Liver (tissue), 9 donors: Measurements from ENCODE around the gene PCDHGB5. TPM values are rescaled to one million over a fixed set of nuclear protein-coding genes. Genes with fewer than 3 reads are reported as not detected.
A peak's percentile ranks its signal among the peaks of the same experiment; 100 is the strongest.

Experiments used
- DNase-seq: peaks from one replicate; pipeline ENCODE4 v3.0.0-alpha.2; 2017; ENCODE audit warnings: low spot score
- H3K27ac ChIP-seq, 2 donors: one replicate each; pipeline ENCODE4 v1.7.0; 2013; ENCODE audit warnings: inconsistent platforms in 2 of 2, low read length in 2 of 2, control low read depth in 1 of 2, low read depth in 1 of 2, mild to moderate bottlenecking in 1 of 2
- H3K27me3 ChIP-seq, 4 donors: one replicate each; pipeline versions ENCODE4 v1.6.1 to v1.7.0; 2013; ENCODE audit warnings: low read length in 3 of 4, inconsistent platforms in 1 of 4, mild to moderate bottlenecking in 1 of 4, moderate library complexity in 1 of 4; ENCODE audit not compliant: control insufficient read depth in 4 of 4, insufficient read depth in 4 of 4
- H3K36me3 ChIP-seq, 4 donors: one replicate each; pipeline versions ENCODE4 v1.6.1 to v1.7.0; 2013; ENCODE audit warnings: low read length in 3 of 4, mild to moderate bottlenecking in 3 of 4, low read depth in 1 of 4, moderate library complexity in 1 of 4; ENCODE audit not compliant: control insufficient read depth in 4 of 4, insufficient read depth in 3 of 4
- H3K4me1 ChIP-seq, 4 donors: one replicate each; pipeline versions ENCODE4 v1.6.1 to v1.7.0; 2013; ENCODE audit warnings: low read length in 3 of 4, mild to moderate bottlenecking in 3 of 4, moderate library complexity in 1 of 4; ENCODE audit not compliant: control insufficient read depth in 4 of 4, insufficient read depth in 4 of 4
- H3K4me3 ChIP-seq, 3 donors: one replicate each; pipeline versions ENCODE4 v1.6.1 to v1.7.0; 2013; ENCODE audit warnings: low read length in 3 of 3, control low read depth in 1 of 3, low read depth in 1 of 3, mild to moderate bottlenecking in 1 of 3
- H3K9ac ChIP-seq, 2 donors: one replicate each; pipeline ENCODE4 v1.7.0; 2013; ENCODE audit warnings: low read length in 2 of 2, mild to moderate bottlenecking in 2 of 2, moderate library complexity in 2 of 2, control low read depth in 1 of 2, low read depth in 1 of 2
- H3K9me3 ChIP-seq, 4 donors: one replicate each; pipeline versions ENCODE4 v1.6.1 to v1.7.0; 2013; ENCODE audit warnings: low read length in 3 of 4; ENCODE audit not compliant: control insufficient read depth in 4 of 4
- FOXA1 ChIP-seq: IDR thresholded peaks from 2 replicates; pipeline ENCODE4 v1.6.1; 2016; ENCODE audit warnings: antibody characterized with exemption
- FOXA2 ChIP-seq: IDR thresholded peaks from 2 replicates; pipeline ENCODE4 v1.6.1; 2016; ENCODE audit warnings: antibody characterized with exemption
- GABPA ChIP-seq, 2 donors: IDR thresholded peaks in 1 of 2; conservative IDR thresholded peaks in 1 of 2; 2 replicates each; pipeline ENCODE4 v1.6.1; 2016; ENCODE audit warnings: antibody characterized with exemption in 2 of 2, mild to moderate bottlenecking in 1 of 2, moderate library complexity in 1 of 2
- HNF4A ChIP-seq, 2 donors: conservative IDR thresholded peaks; 2 replicates each; pipeline ENCODE4 v1.6.1; 2016; ENCODE audit warnings: antibody characterized with exemption in 2 of 2, mild to moderate bottlenecking in 2 of 2
- HNF4G ChIP-seq: IDR thresholded peaks from 2 replicates; pipeline ENCODE4 v1.6.1; 2016; ENCODE audit warnings: antibody characterized with exemption
- JUND ChIP-seq, 2 donors: IDR thresholded peaks; 2 replicates each; pipeline ENCODE4 v1.6.1; 2016; ENCODE audit warnings: antibody characterized with exemption in 2 of 2
- NR2F2 ChIP-seq: IDR thresholded peaks from 2 replicates; pipeline ENCODE4 v1.6.1; 2016; ENCODE audit warnings: antibody characterized with exemption
- RAD21 ChIP-seq, 2 donors: IDR thresholded peaks; 2 replicates each; pipeline ENCODE4 v1.6.1; 2016; ENCODE audit warnings: antibody characterized with exemption in 2 of 2, mild to moderate bottlenecking in 2 of 2
- RXRA ChIP-seq, 2 donors: IDR thresholded peaks; 2 replicates each; pipeline ENCODE4 v1.6.1; 2017 to 2018; ENCODE audit warnings: antibody characterized with exemption in 2 of 2, mild to moderate bottlenecking in 1 of 2
- SP1 ChIP-seq: IDR thresholded peaks from 2 replicates; pipeline ENCODE4 v1.6.1; 2018; ENCODE audit warnings: antibody characterized with exemption, mild to moderate bottlenecking
- TAF1 ChIP-seq: conservative IDR thresholded peaks from 2 replicates; pipeline ENCODE4 v1.6.1; 2016; ENCODE audit warnings: antibody characterized with exemption, mild to moderate bottlenecking
- WGBS: extraction: QIAGEN DNeasy Blood & Tissue Kit; methylation state at CpG from one replicate; pipeline ENCODE4 v1.1.7; 2013; 5-methylcytosine and 5-hydroxymethylcytosine counted together
- polyA plus RNA-seq, 2 donors: library from polyadenylated mRNA; stranded (reverse) in 1 of 2; unstranded in 1 of 2; fragments of 200-250 nt in 1 of 2; fragments of >200 nt in 1 of 2; fragmentation: Nextera tagmentation in 1 of 2; extraction: Ambion mirVana in 1 of 2; gene quantifications; one replicate each; pipeline versions ENCODE4 v1.2.1 to v1.2.3, GENCODE V29; 2013 to 2015
- total RNA-seq, 2 donors: library from RNA; depleted of rRNA; stranded (reverse); fragments of >200 nt; gene quantifications; one replicate each; pipeline ENCODE4 v1.2.3, GENCODE V29; 2014
- TF ChIP-seq, protein P1 (sequence below): IDR thresholded peaks from 2 replicates; pipeline ENCODE4 v1.6.1; 2016; ENCODE audit warnings: antibody characterized with exemption
- TF ChIP-seq, protein P2 (sequence below): IDR thresholded peaks from 2 replicates; pipeline ENCODE4 v1.6.1; 2016; ENCODE audit warnings: antibody characterized with exemption
- TF ChIP-seq, protein P3 (sequence below): IDR thresholded peaks from 2 replicates; pipeline ENCODE4 v1.6.1; 2016; ENCODE audit warnings: antibody characterized with exemption
- donor health status: healthy.
- donor health status: healthy.
- donor health status: healthy.
- donor health status: healthy.
- donor health status: healthy.

Gene PCDHGB5
- total and polyA plus RNA-seq, 4 donors, result 0.76 to 3.8 (median 2.3) TPM

DNA sequence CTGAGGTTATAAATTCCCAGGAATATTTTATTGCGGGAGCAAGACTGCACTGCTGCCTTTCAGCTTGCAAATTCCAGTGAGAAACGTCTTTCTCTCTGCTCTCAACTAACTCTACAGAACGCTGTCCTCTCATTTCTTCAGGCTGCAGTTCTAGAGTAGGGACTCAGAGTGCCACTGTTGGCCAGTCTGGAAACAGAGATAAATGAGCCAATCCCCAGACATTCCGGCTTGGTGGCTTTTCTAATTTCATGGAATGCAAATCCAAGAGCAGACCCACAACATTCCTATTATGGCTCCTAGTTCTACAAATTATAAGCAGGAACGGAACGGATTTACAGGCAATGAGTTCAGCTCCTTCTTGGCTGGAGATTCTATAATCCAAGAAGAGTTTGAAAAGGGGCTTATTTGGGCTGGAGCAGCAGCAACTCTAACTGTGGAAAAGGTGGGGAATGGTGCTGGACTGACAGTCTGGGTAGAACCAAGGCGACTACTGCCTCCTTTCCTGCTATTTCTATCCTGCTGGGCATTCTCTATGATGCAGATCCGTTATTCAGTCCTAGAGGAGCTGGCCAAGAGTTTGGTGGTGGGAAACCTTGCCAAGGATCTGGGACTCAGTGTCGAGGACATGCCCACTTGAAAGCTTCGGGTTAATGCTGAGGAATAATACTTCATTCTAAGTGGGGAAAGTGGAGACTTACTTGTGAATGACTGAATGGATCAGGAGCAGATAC, 41.8 kb downstream of the PCDHGB5 start:
- Histone ChIP-seq H3K9me3 (peaks cover 8 to 35% (median 13%) of the 10 kb centered on the region in 4 donors), H3K36me3 (no peaks in the 10 kb centered on the region), H3K27ac (no peak overlapping the region), H3K27me3 (no peaks in the 10 kb centered on the region), H3K9ac (no peak overlapping the region), H3K4me1 (no peaks in the 10 kb centered on the region), H3K4me3 (peak overlapping the region in 1 of 3 donors; percentile 16)
- no peak for DNase-seq
- 67% methylated on average over 10 of the region's 10 CpGs for WGBS
- no peak for TF ChIP-seq TAF1
- TF ChIP-seq, protein P1, sequence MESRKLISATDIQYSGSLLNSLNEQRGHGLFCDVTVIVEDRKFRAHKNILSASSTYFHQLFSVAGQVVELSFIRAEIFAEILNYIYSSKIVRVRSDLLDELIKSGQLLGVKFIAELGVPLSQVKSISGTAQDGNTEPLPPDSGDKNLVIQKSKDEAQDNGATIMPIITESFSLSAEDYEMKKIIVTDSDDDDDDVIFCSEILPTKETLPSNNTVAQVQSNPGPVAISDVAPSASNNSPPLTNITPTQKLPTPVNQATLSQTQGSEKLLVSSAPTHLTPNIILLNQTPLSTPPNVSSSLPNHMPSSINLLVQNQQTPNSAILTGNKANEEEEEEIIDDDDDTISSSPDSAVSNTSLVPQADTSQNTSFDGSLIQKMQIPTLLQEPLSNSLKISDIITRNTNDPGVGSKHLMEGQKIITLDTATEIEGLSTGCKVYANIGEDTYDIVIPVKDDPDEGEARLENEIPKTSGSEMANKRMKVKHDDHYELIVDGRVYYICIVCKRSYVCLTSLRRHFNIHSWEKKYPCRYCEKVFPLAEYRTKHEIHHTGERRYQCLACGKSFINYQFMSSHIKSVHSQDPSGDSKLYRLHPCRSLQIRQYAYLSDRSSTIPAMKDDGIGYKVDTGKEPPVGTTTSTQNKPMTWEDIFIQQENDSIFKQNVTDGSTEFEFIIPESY, result no peak

DNA sequence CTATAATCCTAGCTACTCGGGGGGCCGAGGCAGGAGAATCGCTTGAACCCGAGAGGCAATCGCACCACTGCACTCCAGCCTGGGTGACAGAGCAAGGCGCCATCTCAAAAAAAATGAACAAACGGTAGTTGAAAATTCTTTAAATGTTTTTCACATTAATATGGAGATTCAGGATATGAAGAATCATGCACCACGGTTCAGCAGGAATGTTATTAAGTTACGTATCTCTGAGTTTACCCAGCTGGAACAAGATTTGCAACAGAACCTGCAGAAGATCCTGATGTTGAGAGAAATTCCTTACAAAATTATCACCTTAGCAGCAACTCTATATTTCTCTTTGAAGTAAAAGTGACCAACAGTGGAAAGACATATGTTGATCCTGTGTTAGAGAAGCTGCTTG, 42.6 kb downstream of the PCDHGB5 start:
- H3K4me1 ChIP-seq, result no peaks in the 10 kb centered on the region
- no peak for DNase-seq
- H3K36me3 ChIP-seq, result peaks cover 0 to under 1% (median 0%) of the 10 kb centered on the region in 4 donors
- H3K9ac ChIP-seq, result no peak overlapping the region
- H3K27me3 ChIP-seq, result no peaks in the 10 kb centered on the region
- 91% methylated on average over 9 of the region's 9 CpGs for WGBS
- H3K27ac ChIP-seq, result no peak overlapping the region
- TF ChIP-seq, protein P2, sequence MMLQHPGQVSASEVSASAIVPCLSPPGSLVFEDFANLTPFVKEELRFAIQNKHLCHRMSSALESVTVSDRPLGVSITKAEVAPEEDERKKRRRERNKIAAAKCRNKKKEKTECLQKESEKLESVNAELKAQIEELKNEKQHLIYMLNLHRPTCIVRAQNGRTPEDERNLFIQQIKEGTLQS, result no peak
- TF ChIP-seq GABPA (IDR thresholded peaks at IDR 0.05 in 1 of 2, conservative IDR thresholded peaks at IDR 0.05 in 1 of 2) (no peak), RAD21 (IDR thresholded peaks at IDR 0.05) (no peak), HNF4A (conservative IDR thresholded peaks at IDR 0.05) (no peak), RXRA (IDR thresholded peaks at IDR 0.05) (no peak), FOXA1 (no peak), SP1 (no peak), FOXA2 (no peak)
- H3K9me3 ChIP-seq, result peaks cover 8 to 33% (median 13%) of the 10 kb centered on the region in 4 donors
- H3K4me3 ChIP-seq, result peak overlapping the region in 1 of 3 donors; percentile 31

DNA sequence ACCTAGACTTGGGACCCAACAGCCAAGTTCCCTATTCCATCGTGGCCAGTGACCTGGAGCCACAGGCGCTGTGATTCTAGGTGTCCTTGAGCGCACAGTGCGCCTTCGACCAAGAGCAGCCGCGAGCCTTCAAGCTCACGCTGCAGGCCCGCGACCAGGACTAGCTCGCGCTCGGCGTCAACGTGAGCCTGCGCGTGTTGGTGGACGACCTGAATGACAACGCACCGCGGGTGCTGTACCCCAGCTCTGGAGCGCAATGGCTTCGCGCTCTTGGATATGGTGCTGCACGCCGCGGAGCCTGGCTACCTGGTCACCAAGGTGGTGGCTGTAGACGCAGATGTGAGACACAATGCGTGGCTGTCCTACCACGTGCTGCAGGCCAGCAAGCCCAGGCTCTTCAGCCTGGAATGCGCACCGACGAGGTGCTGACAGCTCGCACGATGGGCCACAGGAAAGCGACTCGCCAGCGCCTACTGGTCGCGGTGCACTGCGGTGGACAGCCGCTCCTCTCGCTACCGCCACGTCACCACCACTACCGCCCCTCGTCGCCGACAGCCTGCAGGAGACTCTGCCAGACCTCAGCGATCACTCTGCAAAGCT, 43.9 kb downstream of the PCDHGB5 start:
- Histone ChIP-seq H3K27ac (no peak overlapping the region), H3K36me3 (peaks cover 0 to 2% (median 0%) of the 10 kb centered on the region in 4 donors), H3K9me3 (peaks cover 8 to 24% (median 11%) of the 10 kb centered on the region in 4 donors), H3K4me3 (peak overlapping the region in 2 of 3 donors; percentile 10 to 38), H3K4me1 (no peaks in the 10 kb centered on the region), H3K27me3 (no peaks in the 10 kb centered on the region), H3K9ac (no peak overlapping the region)
- DNase-seq, result no peak
- TF ChIP-seq FOXA2 (no peak), FOXA1 (no peak), JUND (IDR thresholded peaks at IDR 0.05) (no peak), NR2F2 (no peak), TAF1 (no peak), HNF4G (no peak), HNF4A (conservative IDR thresholded peaks at IDR 0.05) (no peak), GABPA (IDR thresholded peaks at IDR 0.05 in 1 of 2, conservative IDR thresholded peaks at IDR 0.05 in 1 of 2) (no peak)
- TF ChIP-seq, protein P2, result no peak
- TF ChIP-seq, protein P3, sequence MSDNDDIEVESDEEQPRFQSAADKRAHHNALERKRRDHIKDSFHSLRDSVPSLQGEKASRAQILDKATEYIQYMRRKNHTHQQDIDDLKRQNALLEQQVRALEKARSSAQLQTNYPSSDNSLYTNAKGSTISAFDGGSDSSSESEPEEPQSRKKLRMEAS, result no peak
- 47% methylated on average over 50 of the region's 50 CpGs for WGBS

Other genes starting within 250 kb of the PCDHGB5 start
Only the 30 nearest of the 37 such genes appear.
- under 1 TPM; 0.09 to 0.25 TPM for gene PCDHB9, start 210.8 kb upstream of the PCDHGB5 start, total RNA-seq
- under 1 TPM; 0.03 to 0.07 TPM for gene PCDHB9, start 210.8 kb upstream of the PCDHGB5 start, polyA plus RNA-seq
- under 1 TPM; 0.14 to 0.17 TPM for gene PCDHB10, start 205.6 kb upstream of the PCDHGB5 start, total RNA-seq
- gene PCDHB10, start 205.6 kb upstream of the PCDHGB5 start, polyA plus RNA-seq, result under 1 TPM; 0.07 TPM
- gene PCDHB11, start 198.3 kb upstream of the PCDHGB5 start, total RNA-seq, result under 1 TPM; 0.23 to 0.33 TPM
- under 1 TPM; 0.08 to 0.09 TPM for gene PCDHB11, start 198.3 kb upstream of the PCDHGB5 start, polyA plus RNA-seq
- gene PCDHB12, start 189.2 kb upstream of the PCDHGB5 start, total RNA-seq, result under 1 TPM; 0.28 to 0.33 TPM
- under 1 TPM; 0.06 to 0.12 TPM for gene PCDHB12, start 189.2 kb upstream of the PCDHGB5 start, polyA plus RNA-seq
- gene PCDHB13, start 184.0 kb upstream of the PCDHGB5 start, total RNA-seq, result under 1 TPM; 0.19 to 0.42 TPM
- under 1 TPM; 0.11 to 0.17 TPM for gene PCDHB13, start 184.0 kb upstream of the PCDHGB5 start, polyA plus RNA-seq
- gene PCDHB14, start 174.6 kb upstream of the PCDHGB5 start, total RNA-seq, result under 1 TPM; 0.42 to 0.47 TPM
- gene PCDHB14, start 174.6 kb upstream of the PCDHGB5 start, polyA plus RNA-seq, result under 1 TPM; 0.10 to 0.23 TPM
- under 1 TPM; 0.28 to 0.59 TPM for gene PCDHB15, start 152.6 kb upstream of the PCDHGB5 start, total RNA-seq
- under 1 TPM; 0.21 to 0.52 TPM for gene PCDHB15, start 152.6 kb upstream of the PCDHGB5 start, polyA plus RNA-seq
- gene SLC25A2, start 93.9 kb upstream of the PCDHGB5 start, total RNA-seq, result under 1 TPM; 0.19 to 0.42 TPM
- not detected for gene SLC25A2, start 93.9 kb upstream of the PCDHGB5 start, polyA plus RNA-seq
- gene TAF7, start 77.2 kb upstream of the PCDHGB5 start, total RNA-seq, result 10 to 100 TPM; 25.7 to 36.3 TPM
- 10 to 100 TPM; 23.5 to 30.8 TPM for gene TAF7, start 77.2 kb upstream of the PCDHGB5 start, polyA plus RNA-seq
- under 1 TPM; 0.05 to 0.08 TPM for gene PCDHGA1, start 67.4 kb upstream of the PCDHGB5 start, total RNA-seq
- under 1 TPM in 1 of 2 donors, not detected in 1; 0.05 TPM for gene PCDHGA1, start 67.4 kb upstream of the PCDHGB5 start, polyA plus RNA-seq
- gene PCDHGA2, start 59.2 kb upstream of the PCDHGB5 start, total RNA-seq, result under 1 TPM; 0.23 to 0.42 TPM
- under 1 TPM; 0.26 to 0.46 TPM for gene PCDHGA2, start 59.2 kb upstream of the PCDHGB5 start, polyA plus RNA-seq
- gene PCDHGA3, start 54.1 kb upstream of the PCDHGB5 start, total RNA-seq, result under 1 TPM; 0.09 to 0.59 TPM
- gene PCDHGA3, start 54.1 kb upstream of the PCDHGB5 start, polyA plus RNA-seq, result under 1 TPM; 0.25 to 0.32 TPM
- under 1 TPM; 0.14 to 0.75 TPM for gene PCDHGB1, start 47.8 kb upstream of the PCDHGB5 start, total RNA-seq
- gene PCDHGB1, start 47.8 kb upstream of the PCDHGB5 start, polyA plus RNA-seq, result under 1 TPM; 0.10 to 0.11 TPM
- under 1 TPM; 0.23 to 0.92 TPM for gene PCDHGA4, start 42.9 kb upstream of the PCDHGB5 start, total RNA-seq
- under 1 TPM; 0.15 to 0.21 TPM for gene PCDHGA4, start 42.9 kb upstream of the PCDHGB5 start, polyA plus RNA-seq
- 1 to 10 TPM in 1 of 2 donors, under 1 TPM in 1; 0.47 to 1.0 TPM for gene PCDHGB2, start 38.0 kb upstream of the PCDHGB5 start, total RNA-seq
- gene PCDHGB2, start 38.0 kb upstream of the PCDHGB5 start, polyA plus RNA-seq, result under 1 TPM in 1 of 2 donors, not detected in 1; 0.28 TPM
- gene PCDHGA5, start 33.8 kb upstream of the PCDHGB5 start, total RNA-seq, result under 1 TPM; 0.09 to 0.50 TPM
- under 1 TPM; 0.04 to 0.08 TPM for gene PCDHGA5, start 33.8 kb upstream of the PCDHGB5 start, polyA plus RNA-seq
- gene PCDHGB3, start 27.7 kb upstream of the PCDHGB5 start, total RNA-seq, result 1 to 10 TPM in 1 of 2 donors, under 1 TPM in 1; 0.37 to 1.2 TPM
- gene PCDHGB3, start 27.7 kb upstream of the PCDHGB5 start, polyA plus RNA-seq, result under 1 TPM in 1 of 2 donors, not detected in 1; 0.07 TPM
- gene PCDHGA6, start 24.1 kb upstream of the PCDHGB5 start, total RNA-seq, result under 1 TPM; 0.37 to 0.67 TPM
- under 1 TPM; 0.08 to 0.18 TPM for gene PCDHGA6, start 24.1 kb upstream of the PCDHGB5 start, polyA plus RNA-seq
- gene PCDHGA7, start 15.2 kb upstream of the PCDHGB5 start, total RNA-seq, result under 1 TPM; 0.19 to 0.67 TPM
- gene PCDHGA7, start 15.2 kb upstream of the PCDHGB5 start, polyA plus RNA-seq, result under 1 TPM; 0.21 TPM
- gene PCDHGB4, start 10.2 kb upstream of the PCDHGB5 start, total RNA-seq, result 1 to 10 TPM; 1.7 to 2.8 TPM
- gene PCDHGB4, start 10.2 kb upstream of the PCDHGB5 start, polyA plus RNA-seq, result 1 to 10 TPM in 1 of 2 donors, under 1 TPM in 1; 0.76 to 1.4 TPM
- under 1 TPM; 0.14 to 0.75 TPM for gene PCDHGA8, start 5.3 kb upstream of the PCDHGB5 start, total RNA-seq
- gene PCDHGA8, start 5.3 kb upstream of the PCDHGB5 start, polyA plus RNA-seq, result under 1 TPM; 0.02 to 0.13 TPM
- 1 to 10 TPM in 1 of 2 donors, under 1 TPM in 1; 0.51 to 2.8 TPM for gene PCDHGA9, start 4.8 kb downstream of the PCDHGB5 start, total RNA-seq
- gene PCDHGA9, start 4.8 kb downstream of the PCDHGB5 start, polyA plus RNA-seq, result under 1 TPM; 0.11 to 0.63 TPM
- 1 to 10 TPM; 1.4 to 2.8 TPM for gene PCDHGB6, start 10.1 kb downstream of the PCDHGB5 start, total RNA-seq
- gene PCDHGB6, start 10.1 kb downstream of the PCDHGB5 start, polyA plus RNA-seq, result 1 to 10 TPM in 1 of 2 donors, under 1 TPM in 1; 0.53 to 1.8 TPM
- gene PCDHGA10, start 15.0 kb downstream of the PCDHGB5 start, total RNA-seq, result 1 to 10 TPM; 2.0 to 3.9 TPM
- gene PCDHGA10, start 15.0 kb downstream of the PCDHGB5 start, polyA plus RNA-seq, result 1 to 10 TPM; 1.2 to 1.3 TPM
- gene PCDHGB7, start 19.7 kb downstream of the PCDHGB5 start, total RNA-seq, result 1 to 10 TPM; 1.6 to 3.1 TPM
- under 1 TPM; 0.74 to 0.78 TPM for gene PCDHGB7, start 19.7 kb downstream of the PCDHGB5 start, polyA plus RNA-seq
- gene PCDHGA11, start 23.1 kb downstream of the PCDHGB5 start, total RNA-seq, result 1 to 10 TPM in 1 of 2 donors, under 1 TPM in 1; 0.75 to 2.5 TPM
- gene PCDHGA11, start 23.1 kb downstream of the PCDHGB5 start, polyA plus RNA-seq, result under 1 TPM; 0.22 to 0.25 TPM
- gene PCDHGA12, start 32.6 kb downstream of the PCDHGB5 start, total RNA-seq, result 1 to 10 TPM in 1 of 2 donors, under 1 TPM in 1; 0.37 to 1.9 TPM
- gene PCDHGA12, start 32.6 kb downstream of the PCDHGB5 start, polyA plus RNA-seq, result under 1 TPM; 0.39 to 0.74 TPM
- 1 to 10 TPM; 3.7 to 5.7 TPM for gene PCDHGC3, start 78.0 kb downstream of the PCDHGB5 start, total RNA-seq
- 10 to 100 TPM in 1 of 2 donors, 1 to 10 TPM in 1; 6.8 to 11.0 TPM for gene PCDHGC3, start 78.0 kb downstream of the PCDHGB5 start, polyA plus RNA-seq
- gene PCDHGC4, start 87.1 kb downstream of the PCDHGB5 start, total RNA-seq, result 1 to 10 TPM in 1 of 2 donors, under 1 TPM in 1; 0.33 to 1.4 TPM
- not detected for gene PCDHGC4, start 87.1 kb downstream of the PCDHGB5 start, polyA plus RNA-seq
- 1 to 10 TPM in 1 of 2 donors, under 1 TPM in 1; 0.19 to 1.1 TPM for gene PCDHGC5, start 91.1 kb downstream of the PCDHGB5 start, total RNA-seq
- gene PCDHGC5, start 91.1 kb downstream of the PCDHGB5 start, polyA plus RNA-seq, result under 1 TPM in 1 of 2 donors, not detected in 1; 0.02 TPM